HT-29 (cell line): ENCODE measurements around the gene HS6ST1. TPM values are rescaled to one million over a fixed set of nuclear protein-coding genes. Genes with fewer than 3 reads are reported as not detected.

Experiments
- DNase-seq: peaks from one replicate; pipeline ENCODE4 v3.0.0-alpha.2; 2015; ENCODE audit warnings: low spot score
- total RNA-seq: library from RNA; depleted of rRNA; stranded (reverse); fragments of >200 nt; shearing (Covaris generic); gene quantifications from 2 replicates; pipeline ENCODE4 v1.2.3, GENCODE V29; 2014; rRNA removed

Gene HS6ST1
- total RNA-seq, result 17.6 and 17.7 TPM in 2 replicates

- DNase-seq, result peak; percentile 68
These were observed at the start of gene HS6ST1 for GRCh38 chr2:128318776-128319464. HS6ST1 (minus strand) TSS chr2:128318868; CDS start chr2:128318563, 305 bp downstream.

- DNase-seq, result no peak
These were observed 49.1 kb upstream of the HS6ST1 start for GRCh38 chr2:128367601-128368359.

GRCh38 chr2:128366713-128367511, 48.2 kb upstream of the HS6ST1 start:
- DNase-seq, result no peak

GRCh38 chr2:128365217-128365905, 46.7 kb upstream of the HS6ST1 start:
- DNase-seq, result no peak

- no peak for DNase-seq
These were observed 45.8 kb upstream of the HS6ST1 start for GRCh38 chr2:128364441-128364911.

- DNase-seq, result no peak
These were observed 45.3 kb upstream of the HS6ST1 start for GRCh38 chr2:128363934-128364361.

GRCh38 chr2:128362889-128363228, 44.2 kb upstream of the HS6ST1 start:
- DNase-seq, result no peak

- DNase-seq, result no peak
These were observed 43.7 kb upstream of the HS6ST1 start for GRCh38 chr2:128362176-128362888.

- DNase-seq, result no peak
These were observed 42.9 kb upstream of the HS6ST1 start for GRCh38 chr2:128361376-128362131.

GRCh38 chr2:128360711-128361110, 42.0 kb upstream of the HS6ST1 start:
- no peak for DNase-seq

GRCh38 chr2:128359841-128360240, 41.2 kb upstream of the HS6ST1 start:
- no peak for DNase-seq

GRCh38 chr2:128358941-128359731, 40.5 kb upstream of the HS6ST1 start:
- no peak for DNase-seq

GRCh38 chr2:128357506-128358370, 39.1 kb upstream of the HS6ST1 start:
- no peak for DNase-seq

- no peak for DNase-seq
These were observed 37.5 kb upstream of the HS6ST1 start for GRCh38 chr2:128356127-128356526.

- DNase-seq, result no peak
These were observed 36.2 kb upstream of the HS6ST1 start for GRCh38 chr2:128354726-128355470.

- DNase-seq, result no peak
These were observed 35.5 kb upstream of the HS6ST1 start for GRCh38 chr2:128354161-128354560.

- DNase-seq, result no peak
These were observed 32.1 kb upstream of the HS6ST1 start for GRCh38 chr2:128350736-128351135.

- DNase-seq, result no peak
These were observed 30.0 kb upstream of the HS6ST1 start for GRCh38 chr2:128348701-128349100.
